GM12878 (cell line): ENCODE results near the gene ZNF462. TPM values are rescaled to one million over a fixed set of nuclear protein-coding genes. Genes with fewer than 3 reads are reported as not detected.

Source experiments
- ATAC-seq: fragments of 200-7000 bp; cut with Tn5 transposase; 3 replicates; pipeline ENCODE4 v1.9.1; 2020; ENCODE audit warnings: mild to moderate bottlenecking, moderate library complexity
- BruUV-seq: library from RNA; stranded (reverse); fragments of 400-500 nt; replicated peaks from 2 replicates; lab custom pipeline; 2021; lab: Mats Ljungman, UMichigan
- CTCF ChIA-PET: fragments of 300-600 bp; sonication (Branson Sonifier 250); formaldehyde crosslinking; extraction: SDS; loops from one replicate; lab custom pipeline; 2021; ENCODE audit warnings: inconsistent platforms; lab: Yijun Ruan, JAX
- POLR2A ChIA-PET: fragments of 350-600 bp; formaldehyde crosslinking; extraction: SDS; loops from one replicate; lab custom pipeline; 2021; ENCODE audit warnings: inconsistent platforms; lab: Charles Lee
- RAD21 ChIA-PET: fragments of 300-600 bp; sonication (Branson Sonifier 250); formaldehyde crosslinking; loops from one replicate; lab custom pipeline; 2023; ENCODE audit warnings: antibody characterized with exemption; ENCODE audit not compliant: unreplicated experiment; lab: Charles Lee
- SMC1A ChIA-PET: fragments of 300-600 bp; sonication (Branson Sonifier 250); formaldehyde crosslinking; loops from one replicate; lab custom pipeline; 2023; ENCODE audit not compliant: unreplicated experiment, uncharacterized antibody; lab: Charles Lee
- DNase-seq: peaks from one replicate; pipeline ENCODE4 v3.0.0-alpha.2; 2011; ENCODE audit warnings: low read depth, low spot score
- FAIRE-seq: peaks from 3 replicates; lab custom pipeline; 2011; peaks lifted over from hg19 to GRCh38; lab: Jason Lieb, UNC
- H2AFZ ChIP-seq: 2 replicates; pipeline ENCODE4 v1.6.0; 2011; ENCODE audit warnings: low read depth, low read length, control low read depth; ENCODE audit not compliant: control insufficient read depth
- H3K27ac ChIP-seq: 2 replicates; pipeline ENCODE4 v1.5.1; 2011; ENCODE audit warnings: control low read depth; ENCODE audit not compliant: control insufficient read depth, insufficient read depth
- H3K27me3 ChIP-seq, 2 experiments: replicated peaks in 1 of 2; 2 replicates each; pipeline versions ENCODE4 v1.6.0 to v1.6.1; 2011; ENCODE audit warnings: low read length in 1 of 2; ENCODE audit not compliant: control insufficient read depth in 2 of 2, insufficient read depth in 2 of 2
- H3K36me3 ChIP-seq, 2 experiments: 2 replicates each; pipeline ENCODE4 v1.5.1; 2011; ENCODE audit warnings: low read length in 1 of 2; ENCODE audit not compliant: control insufficient read depth in 2 of 2, insufficient read depth in 2 of 2
- H3K4me1 ChIP-seq: 2 replicates; pipeline ENCODE4 v1.6.1; 2011; ENCODE audit warnings: mild to moderate bottlenecking, low read length, moderate library complexity, mixed read lengths; ENCODE audit not compliant: control insufficient read depth, insufficient read depth
- H3K4me2 ChIP-seq: 2 replicates; pipeline ENCODE4 v1.6.0; 2011; ENCODE audit warnings: control low read depth; ENCODE audit not compliant: control insufficient read depth, insufficient read depth
- H3K4me3 ChIP-seq: fragments of 200-600 bp; sonication (generic); 2 replicates; pipeline ENCODE4 v1.5.1; 2016
- H3K79me2 ChIP-seq: 2 replicates; pipeline ENCODE4 v1.6.0; 2011; ENCODE audit warnings: low read length; ENCODE audit not compliant: control insufficient read depth, insufficient read depth
- H3K9ac ChIP-seq: 2 replicates; pipeline ENCODE4 v1.8.0; 2011; ENCODE audit warnings: low read length, control low read depth, mixed read lengths; ENCODE audit not compliant: control insufficient read depth, insufficient read depth
- H3K9me3 ChIP-seq: replicated peaks from 3 replicates; pipeline ENCODE4 v1.5.1; 2011; ENCODE audit warnings: mild to moderate bottlenecking, low read length; ENCODE audit not compliant: control insufficient read depth, insufficient read depth
- H4K20me1 ChIP-seq: 2 replicates; pipeline ENCODE4 v1.6.0; 2011; ENCODE audit not compliant: control insufficient read depth, insufficient read depth
- ASH2L ChIP-seq: fragments of 300-600, 200-600 bp; sonication (generic); IDR thresholded peaks from 2 replicates; pipeline ENCODE4 v1.6.1; 2017; ENCODE audit warnings: low read depth, mild to moderate bottlenecking, borderline replicate concordance
- CBX5 ChIP-seq: sonication (generic); IDR thresholded peaks from 2 replicates; pipeline ENCODE4 v1.6.1; 2016; ENCODE audit warnings: low read depth, moderate library complexity, mild to moderate bottlenecking, inconsistent platforms
- CHD2 ChIP-seq: IDR thresholded peaks from 2 replicates; pipeline ENCODE4 v1.6.1; 2011; ENCODE audit warnings: low read depth, low read length, improper control_type of control experiment, borderline replicate concordance
- HDAC2 ChIP-seq: fragments of 200-600 bp; sonication (generic); IDR thresholded peaks from 2 replicates; pipeline ENCODE4 v1.6.1; 2017
- KLF5 ChIP-seq: fragments of 450-650 bp; IDR thresholded peaks from 2 replicates; pipeline ENCODE4 v1.6.1; 2014; ENCODE audit warnings: mild to moderate bottlenecking; ENCODE audit not compliant: partially characterized antibody
- MEF2A ChIP-seq: IDR thresholded peaks from 2 replicates; pipeline ENCODE4 v1.6.1; 2011; ENCODE audit warnings: low read depth, mild to moderate bottlenecking, low read length, moderate library complexity; ENCODE audit not compliant: insufficient read depth
- NFIC ChIP-seq: IDR thresholded peaks from 2 replicates; pipeline ENCODE4 v1.6.1; 2012; ENCODE audit warnings: low read depth, mild to moderate bottlenecking, inconsistent platforms, low read length, moderate library complexity
- PML ChIP-seq: IDR thresholded peaks from 2 replicates; pipeline ENCODE4 v1.6.1; 2012; ENCODE audit warnings: low read length, inconsistent platforms
- RB1 ChIP-seq: fragments of 450-650 bp; formaldehyde crosslinking; IDR thresholded peaks from 2 replicates; pipeline ENCODE4 v1.6.1; 2017; ENCODE audit warnings: mild to moderate bottlenecking, borderline replicate concordance
- SUZ12 ChIP-seq: fragments of 200-600 bp; sonication (generic); IDR thresholded peaks from one replicate; pipeline ENCODE4 v1.6.1; 2018; ENCODE audit warnings: antibody characterized with exemption, mild to moderate bottlenecking; ENCODE audit not compliant: unreplicated experiment
- TBL1XR1 ChIP-seq: IDR thresholded peaks from 2 replicates; pipeline ENCODE4 v1.6.1; 2012; ENCODE audit warnings: low read depth, low read length, improper control_type of control experiment
- TCF3 ChIP-seq: IDR thresholded peaks from 2 replicates; pipeline ENCODE4 v1.6.1; 2012; ENCODE audit warnings: low read depth, mild to moderate bottlenecking, low read length, borderline replicate concordance; ENCODE audit not compliant: insufficient read depth
- TCF7 ChIP-seq: IDR thresholded peaks from 2 replicates; pipeline ENCODE4 v1.6.1; 2014; ENCODE audit warnings: antibody characterized with exemption, borderline replicate concordance
- WGBS: methylation state at CpG from one replicate; pipeline ENCODE4 v1.1.6; 2016; ENCODE audit warnings: low lambda C conversion rate; ENCODE audit not compliant: insufficient replicate concordance, insufficient coverage; ENCODE audit errors: missing lambda C conversion rate; 5-methylcytosine and 5-hydroxymethylcytosine counted together
- in situ Hi-C: fragments of 300-500 bp; cut with MboI; formaldehyde crosslinking; loops from 9 replicates; pipeline ENCODE4 v1.14.3; 2018; ENCODE audit warnings: mixed read lengths
- intact Hi-C: fragments of 100-400 bp; cut with micrococcal nuclease; formaldehyde crosslinking; loops from one replicate; pipeline ENCODE4 v1.14.2; 2022; ENCODE audit not compliant: unreplicated experiment
- polyA plus RNA-seq, 11 experiments: library from polyadenylated mRNA; depleted of rRNA in 4 of 11; unstranded in 6 of 11; stranded (reverse) in 5 of 11; fragments of >200 nt; fragmentation: Nextera tagmentation in 4 of 11; fragmentation: Illumina TruSeq in 1 of 11; extraction: Ambion mirVana in 4 of 11; extraction: Trizol in 1 of 11; gene quantifications; 1 replicate in 1 of 11; 2 replicates in 10 of 11; pipeline versions ENCODE4 v1.2.1 to v1.2.3, GENCODE V29; 2011 to 2016; ENCODE audit warnings: inconsistent platforms in 2 of 11, missing spikeins in 2 of 11, low read depth in 1 of 11
- total RNA-seq, 4 experiments: library from RNA; depleted of rRNA in 3 of 4; stranded (reverse); fragments of >200 nt in 3 of 4; fragmentation: Illumina TruSeq in 1 of 4; extraction: Trizol in 1 of 4; gene quantifications; 2 replicates each; pipeline versions ENCODE4 v1.2.1 to v1.2.3, GENCODE V29; 2013 to 2021
- TF ChIP-seq, protein P1 (sequence below): fragments of 450-650 bp; IDR thresholded peaks from 2 replicates; pipeline ENCODE4 v1.6.1; 2014; ENCODE audit warnings: mild to moderate bottlenecking
- TF ChIP-seq, protein P2 (sequence below): fragments of 450-650 bp; IDR thresholded peaks from 2 replicates; pipeline ENCODE4 v1.6.1; 2017; ENCODE audit warnings: mild to moderate bottlenecking, moderate library complexity
- TF ChIP-seq, protein P3 (sequence below): IDR thresholded peaks from 2 replicates; pipeline ENCODE4 v1.6.1; 2012; ENCODE audit warnings: low read length, inconsistent platforms
- TF ChIP-seq, protein P4 (sequence below): fragments of 450-650 bp; IDR thresholded peaks from 2 replicates; pipeline ENCODE4 v1.6.1; 2018; ENCODE audit warnings: mild to moderate bottlenecking, low read depth, moderate library complexity; ENCODE audit not compliant: partially characterized antibody

ZNF462 gene
- total and polyA plus RNA-seq, 10 of the 15 experiments (the other 5 are each of a cell fraction or from before 2014, with no cell fraction given) = 0.27 to 13.7 (median 0.55) TPM

DNA sequence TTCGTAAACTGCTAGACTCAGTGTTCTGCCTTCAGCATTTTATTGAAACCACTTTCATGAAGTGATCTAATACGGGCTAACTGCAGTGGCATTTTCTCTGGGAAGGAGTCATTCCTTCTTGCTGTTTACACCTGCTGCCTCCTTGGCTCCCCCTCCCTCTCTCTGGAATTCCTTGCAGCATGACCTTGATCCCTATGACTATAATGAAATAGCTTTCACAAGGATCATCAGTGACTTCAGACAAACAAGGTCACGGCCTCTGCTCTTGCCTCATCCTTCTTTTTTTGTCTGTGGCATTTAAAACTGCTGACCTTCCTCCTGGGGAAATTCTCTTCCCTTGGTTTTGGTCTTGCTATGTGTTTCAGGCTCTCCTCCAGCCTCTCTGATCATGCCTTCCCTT lies 90.2 kb downstream of the ZNF462 start:
- no peak overlapping the region for H3K4me3 ChIP-seq
- H4K20me1 ChIP-seq = no peaks in the 10 kb centered on the region
- ChIA-PET RAD21 (no interaction called here), CTCF (no interaction called here), SMC1A (interaction anchor here (1.1 to 3.6 kb wide), 2 partner anchors 12 to 31 kb away, joined by 3 to 10 read pairs; no protein-coding TSS in a partner anchor), POLR2A (no interaction called here)
- no peaks in the 10 kb centered on the region for H3K27me3 ChIP-seq
- no peak for ATAC-seq
- H3K27ac ChIP-seq = no peak overlapping the region
- H3K4me1 ChIP-seq = no peaks in the 10 kb centered on the region
- no peak overlapping the region for H2AFZ ChIP-seq
- intact Hi-C loops (no loop called here), in situ Hi-C loops (no loop called here)
- BruUV-seq = no TSS peak
- no peak overlapping the region for H3K4me2 ChIP-seq
- no peaks in the 10 kb centered on the region for H3K36me3 ChIP-seq
- H3K9ac ChIP-seq = no peak overlapping the region
- no peak for FAIRE-seq
- no peak for DNase-seq
- 15% methylated on average over 3 of the region's 3 CpGs for WGBS
- no peaks in the 10 kb centered on the region for H3K9me3 ChIP-seq
- no peaks in the 10 kb centered on the region for H3K79me2 ChIP-seq
- TF ChIP-seq NFIC (no peak), TBL1XR1 (no peak), ASH2L (no peak), CHD2 (no peak), PML (no peak), RB1 (no peak), TCF7 (no peak), KLF5 (no peak), SUZ12 (no peak), MEF2A (no peak), HDAC2 (no peak), TCF3 (no peak), CBX5 (no peak)
- TF ChIP-seq, protein P1, sequence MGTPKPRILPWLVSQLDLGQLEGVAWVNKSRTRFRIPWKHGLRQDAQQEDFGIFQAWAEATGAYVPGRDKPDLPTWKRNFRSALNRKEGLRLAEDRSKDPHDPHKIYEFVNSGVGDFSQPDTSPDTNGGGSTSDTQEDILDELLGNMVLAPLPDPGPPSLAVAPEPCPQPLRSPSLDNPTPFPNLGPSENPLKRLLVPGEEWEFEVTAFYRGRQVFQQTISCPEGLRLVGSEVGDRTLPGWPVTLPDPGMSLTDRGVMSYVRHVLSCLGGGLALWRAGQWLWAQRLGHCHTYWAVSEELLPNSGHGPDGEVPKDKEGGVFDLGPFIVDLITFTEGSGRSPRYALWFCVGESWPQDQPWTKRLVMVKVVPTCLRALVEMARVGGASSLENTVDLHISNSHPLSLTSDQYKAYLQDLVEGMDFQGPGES = no peak
- TF ChIP-seq, protein P2, sequence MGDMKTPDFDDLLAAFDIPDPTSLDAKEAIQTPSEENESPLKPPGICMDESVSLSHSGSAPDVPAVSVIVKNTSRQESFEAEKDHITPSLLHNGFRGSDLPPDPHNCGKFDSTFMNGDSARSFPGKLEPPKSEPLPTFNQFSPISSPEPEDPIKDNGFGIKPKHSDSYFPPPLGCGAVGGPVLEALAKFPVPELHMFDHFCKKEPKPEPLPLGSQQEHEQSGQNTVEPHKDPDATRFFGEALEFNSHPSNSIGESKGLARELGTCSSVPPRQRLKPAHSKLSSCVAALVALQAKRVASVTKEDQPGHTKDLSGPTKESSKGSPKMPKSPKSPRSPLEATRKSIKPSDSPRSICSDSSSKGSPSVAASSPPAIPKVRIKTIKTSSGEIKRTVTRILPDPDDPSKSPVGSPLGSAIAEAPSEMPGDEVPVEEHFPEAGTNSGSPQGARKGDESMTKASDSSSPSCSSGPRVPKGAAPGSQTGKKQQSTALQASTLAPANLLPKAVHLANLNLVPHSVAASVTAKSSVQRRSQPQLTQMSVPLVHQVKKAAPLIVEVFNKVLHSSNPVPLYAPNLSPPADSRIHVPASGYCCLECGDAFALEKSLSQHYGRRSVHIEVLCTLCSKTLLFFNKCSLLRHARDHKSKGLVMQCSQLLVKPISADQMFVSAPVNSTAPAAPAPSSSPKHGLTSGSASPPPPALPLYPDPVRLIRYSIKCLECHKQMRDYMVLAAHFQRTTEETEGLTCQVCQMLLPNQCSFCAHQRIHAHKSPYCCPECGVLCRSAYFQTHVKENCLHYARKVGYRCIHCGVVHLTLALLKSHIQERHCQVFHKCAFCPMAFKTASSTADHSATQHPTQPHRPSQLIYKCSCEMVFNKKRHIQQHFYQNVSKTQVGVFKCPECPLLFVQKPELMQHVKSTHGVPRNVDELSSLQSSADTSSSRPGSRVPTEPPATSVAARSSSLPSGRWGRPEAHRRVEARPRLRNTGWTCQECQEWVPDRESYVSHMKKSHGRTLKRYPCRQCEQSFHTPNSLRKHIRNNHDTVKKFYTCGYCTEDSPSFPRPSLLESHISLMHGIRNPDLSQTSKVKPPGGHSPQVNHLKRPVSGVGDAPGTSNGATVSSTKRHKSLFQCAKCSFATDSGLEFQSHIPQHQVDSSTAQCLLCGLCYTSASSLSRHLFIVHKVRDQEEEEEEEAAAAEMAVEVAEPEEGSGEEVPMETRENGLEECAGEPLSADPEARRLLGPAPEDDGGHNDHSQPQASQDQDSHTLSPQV = no peak
- TF ChIP-seq, protein P3, sequence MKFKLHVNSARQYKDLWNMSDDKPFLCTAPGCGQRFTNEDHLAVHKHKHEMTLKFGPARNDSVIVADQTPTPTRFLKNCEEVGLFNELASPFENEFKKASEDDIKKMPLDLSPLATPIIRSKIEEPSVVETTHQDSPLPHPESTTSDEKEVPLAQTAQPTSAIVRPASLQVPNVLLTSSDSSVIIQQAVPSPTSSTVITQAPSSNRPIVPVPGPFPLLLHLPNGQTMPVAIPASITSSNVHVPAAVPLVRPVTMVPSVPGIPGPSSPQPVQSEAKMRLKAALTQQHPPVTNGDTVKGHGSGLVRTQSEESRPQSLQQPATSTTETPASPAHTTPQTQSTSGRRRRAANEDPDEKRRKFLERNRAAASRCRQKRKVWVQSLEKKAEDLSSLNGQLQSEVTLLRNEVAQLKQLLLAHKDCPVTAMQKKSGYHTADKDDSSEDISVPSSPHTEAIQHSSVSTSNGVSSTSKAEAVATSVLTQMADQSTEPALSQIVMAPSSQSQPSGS = no peak
- TF ChIP-seq, protein P4, sequence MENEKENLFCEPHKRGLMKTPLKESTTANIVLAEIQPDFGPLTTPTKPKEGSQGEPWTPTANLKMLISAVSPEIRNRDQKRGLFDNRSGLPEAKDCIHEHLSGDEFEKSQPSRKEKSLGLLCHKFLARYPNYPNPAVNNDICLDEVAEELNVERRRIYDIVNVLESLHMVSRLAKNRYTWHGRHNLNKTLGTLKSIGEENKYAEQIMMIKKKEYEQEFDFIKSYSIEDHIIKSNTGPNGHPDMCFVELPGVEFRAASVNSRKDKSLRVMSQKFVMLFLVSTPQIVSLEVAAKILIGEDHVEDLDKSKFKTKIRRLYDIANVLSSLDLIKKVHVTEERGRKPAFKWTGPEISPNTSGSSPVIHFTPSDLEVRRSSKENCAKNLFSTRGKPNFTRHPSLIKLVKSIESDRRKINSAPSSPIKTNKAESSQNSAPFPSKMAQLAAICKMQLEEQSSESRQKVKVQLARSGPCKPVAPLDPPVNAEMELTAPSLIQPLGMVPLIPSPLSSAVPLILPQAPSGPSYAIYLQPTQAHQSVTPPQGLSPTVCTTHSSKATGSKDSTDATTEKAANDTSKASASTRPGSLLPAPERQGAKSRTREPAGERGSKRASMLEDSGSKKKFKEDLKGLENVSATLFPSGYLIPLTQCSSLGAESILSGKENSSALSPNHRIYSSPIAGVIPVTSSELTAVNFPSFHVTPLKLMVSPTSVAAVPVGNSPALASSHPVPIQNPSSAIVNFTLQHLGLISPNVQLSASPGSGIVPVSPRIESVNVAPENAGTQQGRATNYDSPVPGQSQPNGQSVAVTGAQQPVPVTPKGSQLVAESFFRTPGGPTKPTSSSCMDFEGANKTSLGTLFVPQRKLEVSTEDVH = no peak
